Esophagus muscularis mucosa (tissue), 3 donors: ENCODE results near the gene SYNJ2.
A peak's percentile ranks its signal among the peaks of the same experiment; 100 is the strongest.

Source experiments
- POLR2AphosphoS5 ChIP-seq, 2 donors: sonication (generic); formaldehyde crosslinking; IDR thresholded peaks; one replicate each; pipeline ENCODE4 v1.6.1; 2017; ENCODE audit warnings: antibody characterized with exemption in 2 of 2
- TF ChIP-seq, protein P1 (sequence below), 3 experiments: fragments of 200-600 bp in 2 of 3; fragments of 450-650 bp in 1 of 3; sonication (generic) in 2 of 3; IDR thresholded peaks; one replicate each; pipeline ENCODE4 v1.5.1; 2017 to 2019; ENCODE audit warnings: antibody characterized with exemption in 3 of 3, mild to moderate bottlenecking in 2 of 3, moderate library complexity in 1 of 3

DNA sequence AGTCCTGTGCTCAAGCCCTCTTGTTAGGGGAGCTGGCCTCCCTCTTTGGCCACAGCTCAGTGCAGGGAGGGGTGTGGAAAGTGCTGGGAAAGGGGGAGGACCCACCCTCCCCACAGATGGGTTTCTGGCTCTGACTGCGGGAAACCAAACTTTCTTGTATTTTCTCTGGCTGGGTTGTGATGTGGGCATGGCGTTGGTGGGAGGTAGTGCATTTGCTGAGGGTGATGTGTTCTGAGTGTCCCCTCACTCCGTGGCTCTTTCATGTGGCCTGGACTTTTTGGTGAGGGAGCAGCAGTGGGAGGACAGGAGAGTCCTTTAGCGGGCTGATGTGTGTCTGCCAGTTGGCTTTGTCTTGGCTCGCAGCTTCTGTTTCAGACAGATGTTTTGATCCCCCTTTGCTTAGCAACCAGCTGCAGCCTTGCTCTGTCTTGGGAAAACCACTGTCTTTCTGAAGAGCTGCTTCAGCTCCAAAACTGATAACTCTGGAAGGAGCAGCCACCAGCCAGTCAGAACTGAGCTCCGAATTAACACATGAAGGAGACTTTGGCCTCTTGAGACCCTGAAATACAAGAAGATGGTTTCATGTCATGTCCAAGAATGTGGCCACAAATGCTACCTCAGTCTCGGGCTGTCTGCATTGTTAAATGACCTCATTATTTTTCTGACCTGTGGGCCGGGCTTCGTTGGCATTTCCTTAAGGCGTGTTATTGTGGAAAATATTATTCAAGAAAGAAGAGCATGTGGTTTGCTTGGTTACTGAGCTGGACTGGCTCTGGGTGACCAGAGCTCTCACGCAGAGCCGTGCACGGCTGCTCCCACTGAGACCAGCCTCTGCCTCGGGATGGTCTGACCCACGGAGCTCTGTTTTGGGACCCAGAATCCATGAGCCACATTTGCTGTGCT is 21.5 kb downstream of the SYNJ2 start:
- TF ChIP-seq, protein P1, sequence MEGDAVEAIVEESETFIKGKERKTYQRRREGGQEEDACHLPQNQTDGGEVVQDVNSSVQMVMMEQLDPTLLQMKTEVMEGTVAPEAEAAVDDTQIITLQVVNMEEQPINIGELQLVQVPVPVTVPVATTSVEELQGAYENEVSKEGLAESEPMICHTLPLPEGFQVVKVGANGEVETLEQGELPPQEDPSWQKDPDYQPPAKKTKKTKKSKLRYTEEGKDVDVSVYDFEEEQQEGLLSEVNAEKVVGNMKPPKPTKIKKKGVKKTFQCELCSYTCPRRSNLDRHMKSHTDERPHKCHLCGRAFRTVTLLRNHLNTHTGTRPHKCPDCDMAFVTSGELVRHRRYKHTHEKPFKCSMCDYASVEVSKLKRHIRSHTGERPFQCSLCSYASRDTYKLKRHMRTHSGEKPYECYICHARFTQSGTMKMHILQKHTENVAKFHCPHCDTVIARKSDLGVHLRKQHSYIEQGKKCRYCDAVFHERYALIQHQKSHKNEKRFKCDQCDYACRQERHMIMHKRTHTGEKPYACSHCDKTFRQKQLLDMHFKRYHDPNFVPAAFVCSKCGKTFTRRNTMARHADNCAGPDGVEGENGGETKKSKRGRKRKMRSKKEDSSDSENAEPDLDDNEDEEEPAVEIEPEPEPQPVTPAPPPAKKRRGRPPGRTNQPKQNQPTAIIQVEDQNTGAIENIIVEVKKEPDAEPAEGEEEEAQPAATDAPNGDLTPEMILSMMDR (IDR thresholded peaks at IDR 0.05), result no peak
- peak; percentile 68 to 75 for TF ChIP-seq POLR2AphosphoS5 (IDR thresholded peaks at IDR 0.05)
